Measurements from ENCODE around the gene KIF1A.

KIF1A gene

DNA sequence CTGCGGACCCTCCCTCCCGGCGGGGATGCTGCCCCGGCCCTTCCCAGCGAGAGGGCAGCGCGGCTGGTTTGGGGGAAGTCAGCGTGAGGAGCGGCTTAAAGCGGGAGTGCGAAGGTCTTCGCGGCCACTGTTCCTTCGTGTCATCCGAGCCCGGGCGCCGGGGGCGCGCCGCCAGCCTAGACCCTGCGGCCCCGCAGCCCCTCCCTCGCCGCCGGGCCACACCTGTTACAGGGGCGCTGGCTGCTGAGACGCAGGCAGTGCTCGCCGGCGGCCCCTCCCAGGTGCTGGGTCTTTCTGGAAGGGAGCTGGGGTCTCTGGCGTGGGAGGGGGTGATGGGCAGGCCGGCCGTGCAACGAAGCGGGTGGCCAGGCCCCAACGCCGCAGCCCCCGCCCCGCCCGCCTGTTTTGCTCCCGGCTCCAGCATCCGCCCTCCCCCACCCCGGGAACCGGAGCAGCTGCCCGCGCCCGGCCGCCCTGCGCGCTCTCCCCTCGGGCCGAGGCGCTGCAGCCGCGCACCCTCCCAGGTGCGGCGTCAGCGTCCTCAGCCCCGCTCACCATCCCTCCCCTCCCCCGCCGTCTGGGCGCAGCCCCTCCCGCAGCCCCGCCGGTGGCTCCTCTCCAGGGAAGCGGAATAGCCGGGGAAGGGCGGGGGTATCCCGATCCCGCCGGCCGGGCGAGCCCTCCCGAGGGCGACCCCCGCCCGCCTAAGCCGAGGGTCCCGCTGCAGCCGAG lies 727 bp downstream of the KIF1A start:
- no peak for DNase-seq (ENCODE audit: low read depth)

DNA sequence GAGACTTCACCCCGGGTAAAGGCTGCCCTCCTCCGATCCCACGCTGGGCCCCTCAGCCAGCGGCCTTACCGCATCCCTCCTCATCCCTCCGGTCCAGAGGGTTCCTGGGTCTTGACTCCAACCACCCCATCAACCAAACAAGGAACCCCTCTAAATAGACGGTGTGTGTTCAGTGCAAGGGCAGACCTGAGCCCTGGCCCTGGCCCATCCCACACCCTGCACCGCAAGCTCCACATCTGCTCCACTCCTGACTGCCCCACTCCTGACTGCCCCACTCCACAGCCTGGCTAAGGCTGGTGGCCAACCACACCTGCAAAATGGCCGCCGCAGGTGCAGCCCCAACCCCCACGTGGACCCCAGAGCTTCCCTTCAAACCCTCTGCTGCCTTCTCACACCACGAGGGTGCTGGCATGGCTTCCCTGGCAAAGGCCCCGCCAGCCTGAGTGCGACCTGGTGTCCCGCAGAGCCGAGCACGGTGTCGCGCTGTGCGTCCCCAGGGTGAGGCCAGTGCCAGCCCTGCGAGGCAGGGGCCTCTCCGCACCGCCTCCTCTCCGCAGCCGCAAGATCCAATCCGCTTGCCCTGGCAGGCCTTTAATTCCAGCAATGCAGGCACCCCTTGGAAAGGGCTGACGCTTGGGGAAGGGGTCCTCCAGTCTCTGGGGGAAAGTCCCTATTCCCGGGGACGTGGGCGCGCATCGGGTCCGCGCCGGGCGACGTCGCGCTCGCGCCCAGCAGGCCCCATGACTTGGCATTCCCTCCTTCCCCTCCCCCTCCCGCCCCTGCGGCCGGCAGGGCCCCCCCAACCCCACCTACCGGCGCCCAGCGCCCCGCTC lies 1.5 kb downstream of the KIF1A start:
- no peak for DNase-seq (ENCODE audit: low read depth)

DNA sequence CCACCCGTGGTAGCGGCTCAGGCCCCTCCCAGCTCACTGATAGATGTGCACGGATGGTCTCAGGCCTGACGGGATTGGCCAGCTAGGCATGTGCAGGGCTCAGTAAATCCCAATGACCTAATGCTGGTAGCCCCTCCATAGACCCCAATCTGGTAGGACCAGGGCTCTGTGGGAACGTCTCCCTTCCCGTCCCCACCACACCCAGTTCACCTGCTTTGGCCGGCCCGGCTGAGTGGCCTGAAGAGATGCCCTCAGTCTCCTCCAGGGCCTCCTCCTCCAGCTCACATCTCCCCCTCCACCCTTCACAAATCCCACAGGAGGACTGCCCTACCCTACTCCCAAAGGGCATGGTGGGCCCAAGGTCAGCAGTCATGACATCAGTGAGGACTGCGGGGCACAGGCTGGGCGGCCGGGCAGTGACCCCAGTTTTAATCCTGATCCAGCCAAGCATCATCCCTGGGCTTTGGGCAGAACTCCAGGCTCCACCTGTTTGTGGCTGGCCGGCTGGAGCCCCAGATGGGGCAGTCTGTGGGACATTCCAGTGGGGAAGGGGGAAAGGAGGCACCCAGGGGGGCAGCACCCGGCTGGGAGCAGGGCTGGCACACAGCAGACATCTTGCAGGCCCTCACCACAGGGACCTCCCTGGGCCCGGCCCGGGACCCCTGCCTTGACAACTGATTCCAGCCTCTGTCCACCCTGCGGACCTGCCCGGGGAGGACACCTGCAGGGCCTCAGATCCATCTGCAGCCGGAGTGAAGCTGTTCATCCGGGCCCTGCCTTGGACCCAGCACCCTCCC lies 2.3 kb downstream of the KIF1A start:
- no peak for DNase-seq (ENCODE audit: low read depth)

DNA sequence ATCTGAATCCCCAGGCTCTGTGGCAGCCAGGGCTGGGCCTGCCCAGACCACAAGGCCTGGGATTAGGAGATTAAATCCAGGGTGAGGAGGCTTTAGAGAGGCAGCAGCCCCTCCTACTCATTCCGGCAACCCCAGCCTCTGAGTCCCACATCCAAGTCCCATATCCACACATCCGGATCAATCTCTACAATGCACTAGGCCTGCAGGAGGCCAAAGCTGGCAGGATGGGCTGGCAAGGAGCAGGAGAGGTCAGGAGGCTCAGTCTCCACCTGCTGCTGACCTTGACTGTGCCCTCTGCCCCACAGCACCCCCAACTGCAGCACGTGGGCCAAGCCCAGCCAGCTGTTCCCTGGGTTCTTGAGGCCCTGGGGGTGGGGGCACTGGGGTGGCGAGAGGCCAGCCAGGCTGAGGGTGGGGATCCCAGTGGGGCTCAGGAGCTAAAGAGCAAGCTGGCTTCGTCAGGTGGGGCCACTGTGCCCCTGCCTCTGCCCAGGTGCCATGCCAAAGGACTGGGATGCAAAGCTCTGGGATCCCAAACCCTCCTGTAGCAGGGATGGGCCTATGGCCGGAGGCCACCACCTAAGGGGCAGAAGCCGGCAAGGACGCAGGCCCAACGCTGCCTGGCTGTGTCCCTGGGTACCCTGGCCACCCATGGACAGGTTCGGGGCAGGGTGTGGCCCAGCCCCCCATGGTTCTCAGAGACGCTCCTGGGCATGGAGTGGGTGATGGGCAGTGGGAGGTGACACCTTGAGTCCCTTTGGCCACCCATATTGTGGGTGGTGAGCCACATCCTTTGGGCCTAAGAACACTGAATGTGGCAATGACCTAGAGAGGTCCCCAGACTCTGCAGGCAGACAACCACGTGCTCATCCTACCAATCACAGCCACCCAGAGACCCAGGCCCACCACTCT lies 3.2 kb downstream of the KIF1A start:
- DNase-seq (ENCODE audit: low read depth): no peak

DNA sequence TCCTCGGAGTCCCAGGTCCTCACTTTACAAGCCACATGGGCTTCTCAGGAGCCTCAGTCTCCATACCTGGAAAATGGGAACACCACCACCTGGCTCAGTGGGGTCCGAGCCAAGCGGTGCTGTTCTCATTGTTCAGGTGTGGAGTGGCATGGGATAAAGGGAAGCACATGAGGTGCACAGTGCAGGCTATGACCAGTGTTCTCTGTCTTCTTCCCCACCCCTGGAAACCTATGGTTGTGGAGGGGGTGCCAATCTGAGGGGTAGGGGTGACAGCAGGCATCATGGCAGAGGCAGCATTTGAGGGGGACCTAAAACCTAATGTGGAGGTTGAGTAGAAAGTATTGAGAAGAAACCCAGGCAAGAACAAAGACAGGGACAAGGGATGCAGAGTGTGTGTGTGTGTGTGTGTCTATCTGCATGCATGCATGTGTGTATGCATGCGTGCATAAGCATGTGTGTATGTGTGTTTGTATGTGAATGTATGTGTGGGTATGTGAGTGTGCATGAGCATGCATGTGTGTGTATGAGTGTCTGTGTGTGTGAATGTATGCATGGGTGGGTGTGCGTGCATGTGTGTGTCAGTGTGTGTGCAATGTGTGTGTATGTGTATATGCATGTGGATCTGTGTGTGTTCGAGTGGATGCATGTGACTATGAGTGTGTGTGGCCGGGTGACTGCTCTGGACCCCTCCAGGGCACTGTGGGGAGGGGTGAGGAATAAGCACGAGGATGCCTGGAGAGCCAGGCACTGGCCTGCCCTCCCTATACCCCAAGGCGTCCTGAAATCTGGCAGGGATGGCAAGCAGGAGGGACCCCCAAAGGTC lies 4.0 kb downstream of the KIF1A start:
- DNase-seq (ENCODE audit: low read depth): no peak

DNA sequence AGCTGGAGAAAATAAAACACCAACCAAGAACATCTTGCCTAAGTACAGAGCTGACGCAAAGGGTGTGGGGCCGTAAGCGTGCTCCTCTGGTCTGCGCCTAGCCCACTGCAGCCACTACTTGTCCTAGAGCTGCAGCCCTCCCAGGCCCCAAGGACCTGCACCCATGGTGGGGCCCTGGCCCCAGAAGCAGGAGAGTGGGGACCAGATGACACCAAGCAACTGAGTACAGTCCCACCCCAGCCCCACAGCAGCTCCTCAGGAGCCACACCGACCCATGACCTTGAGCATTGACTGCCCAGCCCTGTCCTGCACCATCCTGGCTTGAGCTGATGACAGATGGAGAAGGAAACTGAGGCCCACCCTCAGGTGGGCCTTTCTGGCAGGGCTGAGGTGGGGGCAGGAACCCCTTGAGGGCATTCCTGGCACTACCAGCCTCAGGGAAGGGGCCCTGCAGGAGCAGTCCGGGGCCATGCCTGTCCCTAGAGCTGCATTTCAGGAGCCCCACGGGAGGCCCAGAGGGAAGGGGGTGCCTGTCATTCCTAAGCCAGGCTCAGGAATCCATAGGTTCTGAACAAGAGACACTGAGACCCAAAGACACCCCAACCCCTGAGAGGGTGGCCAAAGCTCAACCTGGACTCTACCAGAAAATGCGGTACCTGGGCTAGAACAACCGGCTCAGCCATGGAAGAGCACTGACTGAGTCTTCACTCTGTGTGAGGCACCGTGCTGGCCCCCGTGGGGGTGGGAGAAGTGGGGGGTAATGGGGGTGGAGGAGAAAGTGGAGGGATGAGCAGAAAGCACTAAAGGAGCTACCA lies 4.9 kb downstream of the KIF1A start:
- DNase-seq (ENCODE audit: low read depth): no peak

DNA sequence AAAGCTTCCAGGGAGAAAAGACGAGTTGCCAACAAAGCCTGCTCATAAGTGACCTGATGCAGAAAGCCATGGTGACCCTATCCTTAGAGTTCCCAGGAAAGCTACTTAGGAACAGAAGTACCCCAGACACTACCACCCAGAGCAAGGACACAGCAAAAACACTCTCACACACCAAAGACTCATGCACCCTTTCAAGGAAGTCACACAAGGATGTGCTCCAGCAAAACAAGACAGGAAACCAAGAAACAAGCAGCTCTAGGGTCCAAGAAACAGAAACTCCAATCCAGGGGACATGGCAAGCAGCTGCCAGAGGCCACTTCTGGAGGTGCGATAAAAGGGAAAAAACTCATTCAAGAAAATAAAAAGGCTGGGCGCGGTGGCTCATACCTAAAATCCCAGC lies 5.7 kb downstream of the KIF1A start:
- DNase-seq (ENCODE audit: low read depth): no peak

DNA sequence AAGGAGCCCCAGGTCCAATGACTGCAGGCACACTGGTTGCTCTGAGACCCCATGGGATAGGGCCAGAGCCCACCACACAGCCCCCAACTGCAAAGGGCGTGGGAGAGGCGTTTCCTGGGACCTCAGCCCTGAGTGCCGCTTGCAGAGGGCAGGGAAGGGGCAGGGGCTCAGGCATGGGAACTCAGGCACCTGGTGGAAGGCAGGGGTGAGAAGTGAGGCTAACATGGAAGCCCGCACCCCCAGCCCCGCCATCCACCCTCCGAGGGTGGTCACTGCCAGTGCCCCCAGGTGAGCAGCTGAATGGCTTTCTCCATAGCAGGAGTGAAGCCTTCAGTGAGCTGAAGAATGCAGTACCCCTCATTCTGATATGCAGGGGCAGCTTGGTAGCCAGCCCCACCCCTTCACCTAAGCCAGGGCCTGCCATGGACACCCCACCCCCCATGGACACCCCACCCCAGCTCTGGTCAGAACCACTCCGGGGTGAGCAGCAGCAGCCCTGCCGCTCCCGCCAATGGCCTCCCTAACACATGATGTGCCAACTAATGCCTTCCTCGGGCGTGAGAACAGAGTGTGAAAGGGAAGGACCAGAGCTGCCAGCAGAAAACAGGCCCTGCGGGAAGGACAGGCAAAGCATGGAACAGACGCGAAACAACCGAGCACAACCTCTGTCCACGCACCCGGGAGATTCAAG lies 6.6 kb downstream of the KIF1A start:
- DNase-seq (ENCODE audit: low read depth): no peak

DNA sequence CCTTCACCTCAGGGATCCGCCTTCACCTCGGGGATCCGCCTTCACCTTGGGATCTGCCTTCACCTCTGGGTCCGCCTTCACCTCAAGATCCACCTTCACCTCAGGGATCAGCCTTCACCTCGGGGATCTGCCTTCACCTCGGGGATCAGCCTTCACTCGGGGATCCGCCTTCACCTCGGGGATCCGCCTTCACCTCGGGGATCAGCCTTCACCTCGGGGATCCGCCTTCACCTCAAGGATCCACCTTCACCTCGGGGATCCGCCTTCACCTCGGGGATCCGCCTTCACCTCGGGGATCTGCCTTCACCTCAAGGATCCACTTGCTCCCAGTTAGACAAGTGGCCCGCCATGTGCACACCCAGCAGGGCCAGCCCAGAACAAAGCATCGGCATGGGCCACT lies 7.3 kb downstream of the KIF1A start:
- no peak for DNase-seq (ENCODE audit: low read depth)

DNA sequence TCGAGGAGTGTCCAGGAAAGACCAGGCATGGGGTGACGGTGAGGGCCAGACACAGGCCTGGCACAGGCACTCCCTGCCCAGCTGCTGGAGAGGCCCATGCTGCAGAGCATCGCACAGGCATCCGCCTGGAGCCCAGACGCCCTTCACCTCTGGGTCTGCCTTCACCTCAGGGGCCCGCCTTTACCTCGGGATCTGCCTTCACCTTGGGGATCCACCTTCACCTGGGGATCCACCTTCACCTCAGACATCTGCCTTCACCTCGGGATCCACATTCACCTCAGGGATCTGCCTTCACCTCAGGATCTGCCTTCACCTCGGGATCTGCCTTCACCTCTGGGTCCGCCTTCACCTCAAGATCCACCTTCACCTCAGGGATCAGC lies 7.7 kb downstream of the KIF1A start:
- DNase-seq (ENCODE audit: low read depth): no peak

DNA sequence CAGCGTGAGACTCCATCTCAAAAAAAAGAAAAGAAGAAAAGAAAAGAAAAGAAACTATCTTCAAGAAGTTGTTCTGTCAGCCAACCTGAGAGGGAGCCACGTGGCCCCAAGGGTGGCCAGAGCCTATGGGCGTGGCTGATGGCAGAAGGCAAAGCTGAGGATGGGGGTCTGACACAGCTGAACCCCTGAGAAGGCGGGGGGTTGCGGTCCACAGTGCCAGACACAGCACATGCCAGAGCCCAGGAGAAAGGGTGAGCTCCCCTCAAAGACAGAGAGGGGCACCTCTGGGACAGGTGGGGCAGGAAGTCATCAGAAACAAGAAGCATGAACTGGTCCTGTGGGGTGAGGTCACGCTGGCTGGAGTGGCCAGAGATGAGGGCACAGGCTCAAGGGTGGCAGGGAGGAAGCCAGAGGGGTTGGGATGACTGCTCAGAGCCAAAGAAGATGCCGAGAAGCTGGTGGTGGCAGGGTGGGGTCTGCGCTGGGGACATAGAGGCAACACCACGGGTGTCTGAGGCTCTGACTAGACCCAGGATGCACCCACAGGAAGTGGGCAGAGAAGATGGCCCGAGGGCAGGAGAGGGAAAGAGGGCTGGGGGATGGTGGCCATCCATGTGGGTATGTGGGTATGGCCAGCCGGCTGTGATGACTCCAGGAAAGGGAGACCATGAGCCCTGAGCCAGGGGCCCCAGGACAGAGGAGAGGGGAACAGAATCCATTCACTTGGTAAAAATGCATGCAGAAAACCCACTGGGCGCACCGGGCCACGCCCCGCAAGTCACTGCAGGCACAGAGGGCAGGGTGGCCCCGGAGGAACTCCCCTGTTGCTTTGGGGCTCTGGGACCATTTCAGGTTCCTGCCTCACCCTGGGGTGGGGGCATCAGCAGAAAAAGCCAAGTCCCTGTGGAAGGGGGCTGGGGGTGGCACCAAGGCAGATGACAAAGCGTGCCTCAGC lies 8.4 kb downstream of the KIF1A start:
- no peak for DNase-seq (ENCODE audit: low read depth)

DNA sequence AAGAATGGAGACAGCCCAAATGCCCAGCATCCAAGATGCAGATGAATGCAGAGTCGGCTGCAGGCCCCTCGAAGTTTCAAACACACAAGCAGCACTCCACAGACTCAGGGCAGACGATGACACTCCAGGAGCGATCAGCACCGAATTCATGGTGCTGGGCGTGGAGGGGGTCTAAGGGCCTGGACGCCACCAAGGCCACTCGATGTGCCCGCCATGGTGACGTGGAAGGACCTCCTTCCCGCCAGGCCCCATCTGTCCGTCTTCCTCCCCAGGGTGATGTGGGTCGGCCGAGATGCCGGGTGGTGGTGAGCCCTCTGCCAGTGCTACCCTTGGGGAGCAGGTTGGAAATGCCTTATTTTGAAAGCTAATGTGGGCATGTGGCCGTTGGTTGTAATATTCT lies 9.4 kb downstream of the KIF1A start:
- no peak for DNase-seq (ENCODE audit: low read depth)

DNA sequence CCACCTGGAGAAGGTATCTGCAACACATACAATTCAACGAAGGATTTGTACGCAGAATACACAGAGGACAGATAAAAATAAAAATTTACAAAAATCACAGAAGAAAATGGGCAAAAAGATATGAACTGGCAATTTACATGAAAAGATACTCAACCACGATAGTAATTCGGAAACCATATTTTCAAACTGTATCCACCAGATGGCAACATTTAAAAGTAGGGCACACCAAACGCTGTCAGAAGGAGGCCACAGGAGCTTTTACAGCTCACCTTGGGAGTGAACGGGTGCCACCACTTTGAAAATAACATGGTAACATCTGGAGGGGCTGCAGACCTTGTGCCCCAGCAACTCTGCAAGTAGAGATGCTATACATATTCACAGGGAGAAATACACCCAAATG lies 9.8 kb downstream of the KIF1A start:
- DNase-seq (ENCODE audit: low read depth): no peak

DNA sequence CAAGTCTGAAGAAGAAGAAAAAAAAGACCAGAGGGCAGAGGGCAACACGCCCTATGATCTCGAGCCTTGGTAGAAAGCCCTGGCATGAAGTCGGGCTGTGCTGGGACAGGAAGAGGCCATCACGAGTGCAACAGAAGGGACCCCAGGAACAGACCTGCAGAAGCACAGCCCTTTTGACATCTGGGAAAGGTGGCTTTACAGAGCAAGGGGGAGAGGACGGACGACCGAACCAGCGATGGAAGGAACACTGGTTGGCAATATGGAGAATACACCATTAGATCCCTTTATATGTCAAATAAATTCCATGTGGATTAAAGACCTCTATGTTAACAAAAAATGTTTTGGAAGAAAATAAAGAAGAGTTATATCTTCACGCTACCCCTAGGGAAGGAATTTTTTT lies 10.7 kb downstream of the KIF1A start:
- no peak for DNase-seq (ENCODE audit: low read depth)

DNA sequence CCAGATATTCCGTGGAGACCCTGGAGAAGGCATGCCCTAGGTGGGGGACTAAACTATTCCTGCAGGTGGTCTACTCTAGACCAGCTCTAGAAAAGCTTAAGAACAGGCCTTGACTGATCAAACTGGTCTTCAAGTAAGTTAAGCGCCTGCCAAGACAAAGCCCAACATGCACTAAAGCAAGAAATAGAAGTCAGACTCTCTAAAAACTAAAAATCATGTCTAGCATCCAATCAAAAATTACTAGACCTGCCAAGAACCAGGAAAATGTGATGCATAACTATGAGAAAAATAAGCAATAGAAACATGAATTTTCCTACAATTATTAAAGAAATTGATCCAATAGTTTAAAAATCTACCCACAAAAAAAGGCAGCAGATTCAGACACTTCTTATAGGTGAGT lies 13.6 kb downstream of the KIF1A start:
- no peak for DNase-seq (ENCODE audit: low read depth)

DNA sequence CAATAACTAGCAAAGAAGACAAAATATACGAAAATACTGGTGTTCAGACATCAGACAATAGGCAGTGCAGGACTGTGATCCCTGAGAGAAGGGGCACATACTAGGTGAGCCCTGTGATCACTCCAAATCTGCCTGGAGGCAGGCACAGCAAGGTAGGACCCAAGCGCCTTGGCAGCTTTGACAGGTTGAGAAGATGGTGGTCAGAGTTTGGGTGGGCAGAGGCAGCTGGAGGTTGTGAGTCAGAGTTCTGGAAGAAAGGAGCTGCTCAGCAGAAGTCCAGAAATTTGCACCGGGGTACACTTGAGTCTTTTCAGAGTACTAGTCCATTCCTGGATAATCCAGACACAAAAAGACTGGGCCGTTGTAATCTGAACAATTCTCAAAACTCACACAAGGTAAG lies 14.0 kb downstream of the KIF1A start:
- no peak for DNase-seq (ENCODE audit: low read depth)

DNA sequence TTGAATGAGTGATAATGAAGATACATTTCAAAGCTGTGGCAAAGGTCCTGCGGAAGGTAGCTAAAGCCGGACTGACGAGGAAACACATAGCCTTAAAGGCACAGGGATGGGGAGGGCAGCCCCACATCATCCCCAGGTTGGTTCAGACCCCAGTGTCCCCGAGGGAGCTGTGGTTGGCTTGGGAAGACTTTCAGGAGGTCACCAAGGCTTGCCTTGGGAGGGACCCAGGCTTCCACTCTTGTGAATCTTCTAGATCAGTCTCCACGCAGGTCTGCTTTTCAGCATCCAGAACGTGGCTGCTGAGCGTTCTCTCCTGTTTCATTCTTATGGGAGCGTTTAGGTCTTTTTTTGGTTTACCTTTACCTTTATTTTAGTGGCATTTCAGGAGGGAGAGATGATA lies 16.8 kb downstream of the KIF1A start:
- no peak for DNase-seq (ENCODE audit: low read depth)

Measured in stimulated activated CD8-positive, alpha-beta memory T cell treated with anti-CD3 and anti-CD28 coated beads, Interleukin-15, amount 100 ng/mL, for 1 hour (primary cell).